CD14-positive monocyte (primary cell): ENCODE measurements around the gene TOB1. TPM values are rescaled to one million over a fixed set of nuclear protein-coding genes. Genes with fewer than 3 reads are reported as not detected.

Experiments used
- DNase-seq, 3 donors: peaks; one replicate each; pipeline ENCODE4 v3.0.0-alpha.2; 2011 to 2022
- H2AFZ ChIP-seq: 2 replicates; pipeline ENCODE4 v1.6.0; 2012; ENCODE audit warnings: mild to moderate bottlenecking, low read depth, low read length, inconsistent platforms; ENCODE audit not compliant: insufficient read depth, poor library complexity, severe bottlenecking
- H3K27ac ChIP-seq, 2 donors: 1 replicate in 1 of 2; 2 replicates in 1 of 2; pipeline ENCODE4 v1.5.1; 2012 to 2013; ENCODE audit warnings: low read length in 2 of 2, control low read depth in 1 of 2, inconsistent platforms in 1 of 2, low read depth in 1 of 2, mild to moderate bottlenecking in 1 of 2
- H3K27me3 ChIP-seq, 2 donors: one replicate each; pipeline versions ENCODE4 v1.6.0 to v1.6.1; 2011 to 2013; ENCODE audit warnings: low read length in 2 of 2; ENCODE audit not compliant: control insufficient read depth in 2 of 2, insufficient read depth in 2 of 2
- H3K36me3 ChIP-seq, 2 donors: replicated peaks in 1 of 2; 1 replicate in 1 of 2; 2 replicates in 1 of 2; pipeline versions ENCODE4 v1.5.1 to v1.6.1; 2012 to 2013; ENCODE audit warnings: low read length in 2 of 2, control low read depth in 1 of 2, inconsistent platforms in 1 of 2, mild to moderate bottlenecking in 1 of 2; ENCODE audit not compliant: insufficient read depth in 2 of 2, control insufficient read depth in 1 of 2
- H3K4me1 ChIP-seq, 2 donors: 1 replicate in 1 of 2; 2 replicates in 1 of 2; pipeline versions ENCODE4 v1.5.1 to v1.6.1; 2012 to 2013; ENCODE audit warnings: low read length in 2 of 2, control low read depth in 1 of 2, inconsistent platforms in 1 of 2, mild to moderate bottlenecking in 1 of 2, moderate library complexity in 1 of 2; ENCODE audit not compliant: insufficient read depth in 2 of 2, control insufficient read depth in 1 of 2
- H3K4me2 ChIP-seq: replicated peaks from 2 replicates; pipeline ENCODE3; 2012; ENCODE audit warnings: low read length, moderate library complexity, mild to moderate bottlenecking; ENCODE audit not compliant: poor library complexity, severe bottlenecking; ENCODE audit errors: extremely low read depth
- H3K4me3 ChIP-seq, 3 experiments: fragments of 200-600 bp in 1 of 3; sonication (generic) in 1 of 3; replicated peaks in 1 of 3; 1 replicate in 2 of 3; 2 replicates in 1 of 3; pipeline ENCODE4 v1.5.1; 2011 to 2013; ENCODE audit warnings: low read length in 3 of 3, mild to moderate bottlenecking in 3 of 3, control low read depth in 2 of 3, low read depth in 2 of 3, inconsistent platforms in 1 of 3, moderate library complexity in 1 of 3
- H3K79me2 ChIP-seq: 2 replicates; pipeline ENCODE4 v1.6.0; 2012; ENCODE audit warnings: mild to moderate bottlenecking, control low read depth, inconsistent platforms, low read length, moderate library complexity; ENCODE audit not compliant: insufficient read depth
- H3K9ac ChIP-seq: 2 replicates; pipeline ENCODE4 v1.6.0; 2017; ENCODE audit warnings: low read length, mild to moderate bottlenecking; ENCODE audit not compliant: insufficient read depth, poor library complexity, severe bottlenecking
- H3K9me3 ChIP-seq, 2 donors: replicated peaks in 1 of 2; 1 replicate in 1 of 2; 2 replicates in 1 of 2; pipeline versions ENCODE4 v1.5.1 to v1.6.1; 2012 to 2013; ENCODE audit warnings: low read length in 2 of 2, control low read depth in 1 of 2; ENCODE audit not compliant: control insufficient read depth in 1 of 2, insufficient read depth in 1 of 2
- H4K20me1 ChIP-seq: 2 replicates; pipeline ENCODE4 v1.6.0; 2012; ENCODE audit warnings: mild to moderate bottlenecking, low read length, control low read depth, moderate library complexity; ENCODE audit not compliant: insufficient read depth
- H3K27ac Mint-ChIP-seq, 7 donors: one replicate each; pipeline ENCODE4 v1.8.0; 2020; ENCODE audit warnings: mild to moderate bottlenecking in 7 of 7, mixed read lengths in 7 of 7, moderate library complexity in 6 of 7, inconsistent platforms in 2 of 7
- H3K27me3 Mint-ChIP-seq, 3 donors: one replicate each; pipeline ENCODE4 v1.8.0; 2021 to 2022; ENCODE audit warnings: low read depth in 3 of 3, mild to moderate bottlenecking in 3 of 3, mixed read lengths in 3 of 3, moderate library complexity in 3 of 3, inconsistent platforms in 1 of 3
- H3K36me3 Mint-ChIP-seq, 2 donors: one replicate each; pipeline ENCODE4 v1.8.0; 2020; ENCODE audit warnings: mixed read lengths in 2 of 2, inconsistent platforms in 1 of 2, mild to moderate bottlenecking in 1 of 2
- H3K4me1 Mint-ChIP-seq: one replicate; pipeline ENCODE4 v1.8.0; 2020; ENCODE audit warnings: mild to moderate bottlenecking, mixed read lengths
- H3K4me3 Mint-ChIP-seq, 2 donors: one replicate each; pipeline ENCODE4 v1.8.0; 2020; ENCODE audit warnings: mild to moderate bottlenecking in 2 of 2, mixed read lengths in 2 of 2, moderate library complexity in 1 of 2
- H3K9me3 Mint-ChIP-seq, 7 donors: one replicate each; pipeline ENCODE4 v1.8.0; 2020 to 2022; ENCODE audit warnings: mixed read lengths in 7 of 7, mild to moderate bottlenecking in 6 of 7, moderate library complexity in 6 of 7, inconsistent platforms in 2 of 7
- WGBS: methylation state at CpG from one replicate; pipeline ENCODE4 v1.1.5; 2013; ENCODE audit warnings: missing lambda C conversion rate; ENCODE audit not compliant: insufficient coverage; 5-methylcytosine and 5-hydroxymethylcytosine counted together
- intact Hi-C, 2 donors: fragments of 100-400 bp; cut with micrococcal nuclease; formaldehyde crosslinking; loops; one replicate each; pipeline versions ENCODE4 v1.15.0 to v1.15.1; 2023
- polyA plus RNA-seq, 3 donors: library from polyadenylated mRNA; depleted of rRNA in 1 of 3; unstranded in 2 of 3; stranded (reverse) in 1 of 3; fragments of 300-500 nt in 2 of 3; fragments of >200 nt in 1 of 3; fragmentation: Illumina TruSeq in 2 of 3; gene quantifications; 1 replicate in 2 of 3; 2 replicates in 1 of 3; pipeline ENCODE4 v1.2.3, GENCODE V29; 2012 to 2021
- TF ChIP-seq, protein P1 (sequence below): fragments of 200-600 bp; IDR thresholded peaks from one replicate; pipeline ENCODE4 v1.8.0; 2022; ENCODE audit warnings: antibody characterized with exemption, mild to moderate bottlenecking

TOB1 gene
- polyA plus RNA-seq, 3 donors, result 18.5 to 107 (median 41.0) TPM

DNA sequence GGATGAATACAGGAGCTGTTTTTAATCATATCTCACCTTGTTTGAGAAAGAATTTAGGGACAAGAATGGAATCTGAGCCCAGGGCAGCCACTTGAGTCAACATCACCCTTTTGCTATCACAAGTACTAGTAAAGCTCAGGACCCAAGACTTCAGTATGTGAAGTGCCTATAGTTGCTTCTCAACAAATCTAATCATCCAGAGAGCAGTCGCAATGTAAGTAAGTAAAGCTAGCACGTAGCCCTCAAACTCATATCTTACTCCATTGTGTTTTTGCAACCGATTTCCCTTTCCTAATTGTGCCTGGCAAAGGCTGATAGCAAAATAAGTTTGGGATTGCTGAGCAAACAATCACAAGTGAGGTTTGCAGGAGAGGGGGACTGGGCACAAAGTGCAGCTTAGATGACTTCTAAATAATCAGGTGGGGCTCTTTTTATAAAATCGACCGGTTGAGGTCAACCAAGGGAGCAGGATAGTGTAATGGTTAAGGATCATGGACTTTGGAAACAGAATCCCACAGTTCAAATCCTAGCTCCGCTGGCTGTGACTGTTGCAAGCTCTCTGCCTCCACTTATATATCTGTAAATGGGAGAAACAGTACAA is 13.0 kb downstream of the TOB1 start:
- peaks cover 28 to 31% of the 10 kb centered on the region in 2 donors for H3K4me1 ChIP-seq
- no peak overlapping the region for H3K4me2 ChIP-seq
- peaks cover 0 to 1% (median 0%) of the 10 kb centered on the region in 3 donors for H3K27me3 Mint-ChIP-seq
- peaks cover 13 to 14% of the 10 kb centered on the region in 2 donors for H3K9me3 ChIP-seq
- peak overlapping the region in 2 of 7 donors; percentile 6 to 85 for H3K27ac Mint-ChIP-seq
- WGBS, result no CpG with 5 or more reads among the region's 6 CpGs
- no peak overlapping the region for H3K9ac ChIP-seq
- H4K20me1 ChIP-seq, result no peaks in the 10 kb centered on the region
- no peaks in the 10 kb centered on the region for H3K36me3 ChIP-seq
- no peak overlapping the region for H3K27ac ChIP-seq
- H3K79me2 ChIP-seq, result no peaks in the 10 kb centered on the region
- H3K4me1 Mint-ChIP-seq, result peaks cover 36% of the 10 kb centered on the region
- no peak overlapping the region for H2AFZ ChIP-seq
- no peak overlapping the region for H3K4me3 Mint-ChIP-seq
- H3K27me3 ChIP-seq, result no peaks in the 10 kb centered on the region
- intact Hi-C loops, result loop anchor here (2.0 kb wide), 1 partner anchor 104 kb away; no protein-coding TSS in a partner anchor
- peaks cover 3% of the 10 kb centered on the region in 2 donors for H3K36me3 Mint-ChIP-seq
- TF ChIP-seq, protein P1, sequence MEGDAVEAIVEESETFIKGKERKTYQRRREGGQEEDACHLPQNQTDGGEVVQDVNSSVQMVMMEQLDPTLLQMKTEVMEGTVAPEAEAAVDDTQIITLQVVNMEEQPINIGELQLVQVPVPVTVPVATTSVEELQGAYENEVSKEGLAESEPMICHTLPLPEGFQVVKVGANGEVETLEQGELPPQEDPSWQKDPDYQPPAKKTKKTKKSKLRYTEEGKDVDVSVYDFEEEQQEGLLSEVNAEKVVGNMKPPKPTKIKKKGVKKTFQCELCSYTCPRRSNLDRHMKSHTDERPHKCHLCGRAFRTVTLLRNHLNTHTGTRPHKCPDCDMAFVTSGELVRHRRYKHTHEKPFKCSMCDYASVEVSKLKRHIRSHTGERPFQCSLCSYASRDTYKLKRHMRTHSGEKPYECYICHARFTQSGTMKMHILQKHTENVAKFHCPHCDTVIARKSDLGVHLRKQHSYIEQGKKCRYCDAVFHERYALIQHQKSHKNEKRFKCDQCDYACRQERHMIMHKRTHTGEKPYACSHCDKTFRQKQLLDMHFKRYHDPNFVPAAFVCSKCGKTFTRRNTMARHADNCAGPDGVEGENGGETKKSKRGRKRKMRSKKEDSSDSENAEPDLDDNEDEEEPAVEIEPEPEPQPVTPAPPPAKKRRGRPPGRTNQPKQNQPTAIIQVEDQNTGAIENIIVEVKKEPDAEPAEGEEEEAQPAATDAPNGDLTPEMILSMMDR, result no peak
- H3K4me3 ChIP-seq, result no peak overlapping the region
- H3K9me3 Mint-ChIP-seq, result peaks cover 8 to 17% (median 14%) of the 10 kb centered on the region in 7 donors
- no peak for DNase-seq

DNA sequence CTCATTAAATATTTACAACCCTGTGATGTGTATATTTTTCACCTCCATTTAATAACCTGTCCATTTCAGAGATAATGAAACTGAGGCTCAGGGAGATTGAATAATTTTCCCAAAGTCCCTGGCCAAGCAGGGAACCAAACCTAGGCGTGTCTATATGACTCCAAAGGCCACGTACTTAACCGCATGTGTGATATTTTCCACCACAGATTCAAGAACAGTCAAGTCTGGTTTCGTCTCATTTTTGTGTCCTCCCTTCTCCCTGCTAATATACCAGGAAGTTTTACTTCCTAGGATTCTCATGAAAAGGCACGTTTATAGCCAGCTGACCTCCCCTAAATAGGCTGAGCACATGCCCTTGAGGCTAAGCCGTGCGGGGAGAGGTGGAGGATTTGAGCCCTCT is 15.5 kb downstream of the TOB1 start:
- WGBS, result 96% methylated on average over 4 of the region's 7 CpGs

More for the DNA sequence above, 15.5 kb downstream of the TOB1 start:
- H3K9ac ChIP-seq, result no peak overlapping the region
- H3K4me3 ChIP-seq, result no peak overlapping the region
- peaks cover 13 to 24% (median 18%) of the 10 kb centered on the region in 7 donors for H3K9me3 Mint-ChIP-seq
- no peaks in the 10 kb centered on the region for H3K27me3 ChIP-seq
- H3K27me3 Mint-ChIP-seq, result peaks cover 0 to 1% (median 0%) of the 10 kb centered on the region in 3 donors
- DNase-seq, result no peak
- H3K4me3 Mint-ChIP-seq, result no peak overlapping the region
- H3K36me3 Mint-ChIP-seq, result peaks cover 3% of the 10 kb centered on the region in 2 donors
- H3K36me3 ChIP-seq, result no peaks in the 10 kb centered on the region
- H3K9me3 ChIP-seq, result peaks cover 17 to 22% of the 10 kb centered on the region in 2 donors
- peaks cover 28 to 31% of the 10 kb centered on the region in 2 donors for H3K4me1 ChIP-seq
- H3K27ac Mint-ChIP-seq, result no peak overlapping the region
- H4K20me1 ChIP-seq, result no peaks in the 10 kb centered on the region
- no peak overlapping the region for H3K4me2 ChIP-seq
- H3K79me2 ChIP-seq, result no peaks in the 10 kb centered on the region
- peaks cover 36% of the 10 kb centered on the region for H3K4me1 Mint-ChIP-seq
- intact Hi-C loops, result no loop called here
- TF ChIP-seq, protein P1, result no peak
- no peak overlapping the region for H3K27ac ChIP-seq
- H2AFZ ChIP-seq, result no peak overlapping the region
